ENCODE data around the gene ADAMTS2. TPM values are rescaled to one million over a fixed set of nuclear protein-coding genes. Genes with fewer than 3 reads are reported as not detected.

ADAMTS2 gene
- total RNA-seq, 1 donor from 2014 or later: 1.2 TPM

- no peaks in the 10 kb centered on the region for H3K4me1 ChIP-seq
- Mint-ChIP-seq H3K27me3 (ENCODE audit: insufficient read depth, low read depth) (peaks cover 6% of the 10 kb centered on the region), H3K4me3 (no peak overlapping the region), H3K4me1 (no peaks in the 10 kb centered on the region), H3K9me3 (peaks cover 15% of the 10 kb centered on the region), H3K27ac (no peak overlapping the region), H3K36me3 (no peaks in the 10 kb centered on the region)
- DNase-seq (ENCODE audit: low spot score): no peak
- H2AFZ ChIP-seq (replicated peaks): no peak overlapping the region
- no peak overlapping the region for H3K4me3 ChIP-seq
- no peaks in the 10 kb centered on the region for H3K36me3 ChIP-seq
- H3K27me3 ChIP-seq: no peaks in the 10 kb centered on the region
- H3K9ac ChIP-seq: no peak overlapping the region
- no peaks in the 10 kb centered on the region for H3K79me2 ChIP-seq (ENCODE audit: low read depth)
- H3F3A ChIP-seq (ENCODE audit: low read depth): no peaks in the 10 kb centered on the region
- H4K20me1 ChIP-seq (ENCODE audit: low read depth): no peaks in the 10 kb centered on the region
- TF ChIP-seq, protein P1, sequence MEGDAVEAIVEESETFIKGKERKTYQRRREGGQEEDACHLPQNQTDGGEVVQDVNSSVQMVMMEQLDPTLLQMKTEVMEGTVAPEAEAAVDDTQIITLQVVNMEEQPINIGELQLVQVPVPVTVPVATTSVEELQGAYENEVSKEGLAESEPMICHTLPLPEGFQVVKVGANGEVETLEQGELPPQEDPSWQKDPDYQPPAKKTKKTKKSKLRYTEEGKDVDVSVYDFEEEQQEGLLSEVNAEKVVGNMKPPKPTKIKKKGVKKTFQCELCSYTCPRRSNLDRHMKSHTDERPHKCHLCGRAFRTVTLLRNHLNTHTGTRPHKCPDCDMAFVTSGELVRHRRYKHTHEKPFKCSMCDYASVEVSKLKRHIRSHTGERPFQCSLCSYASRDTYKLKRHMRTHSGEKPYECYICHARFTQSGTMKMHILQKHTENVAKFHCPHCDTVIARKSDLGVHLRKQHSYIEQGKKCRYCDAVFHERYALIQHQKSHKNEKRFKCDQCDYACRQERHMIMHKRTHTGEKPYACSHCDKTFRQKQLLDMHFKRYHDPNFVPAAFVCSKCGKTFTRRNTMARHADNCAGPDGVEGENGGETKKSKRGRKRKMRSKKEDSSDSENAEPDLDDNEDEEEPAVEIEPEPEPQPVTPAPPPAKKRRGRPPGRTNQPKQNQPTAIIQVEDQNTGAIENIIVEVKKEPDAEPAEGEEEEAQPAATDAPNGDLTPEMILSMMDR (IDR thresholded peaks at IDR 0.05): no peak
- no peak for TF ChIP-seq EZH2 (IDR thresholded peaks at IDR 0.05)
- no peaks in the 10 kb centered on the region for H3K9me3 ChIP-seq (ENCODE audit: low read depth)
- no peak overlapping the region for H3K4me2 ChIP-seq
- no peak overlapping the region for H3K27ac ChIP-seq
These were observed 40.4 kb downstream of the ADAMTS2 start for GRCh38 chr5:179304871-179305270.

GRCh38 chr5:179304466-179304865 lies 40.8 kb downstream of the ADAMTS2 start:
- no peaks in the 10 kb centered on the region for H4K20me1 ChIP-seq (ENCODE audit: low read depth)
- TF ChIP-seq, protein P1 (IDR thresholded peaks at IDR 0.05): no peak
- TF ChIP-seq EZH2phosphoT487 (IDR thresholded peaks at IDR 0.05) (no peak), EZH2 (IDR thresholded peaks at IDR 0.05) (no peak)
- no peaks in the 10 kb centered on the region for H3K9me3 ChIP-seq (ENCODE audit: low read depth)
- peaks cover 6% of the 10 kb centered on the region for H3K27me3 Mint-ChIP-seq (ENCODE audit: insufficient read depth, low read depth)
- no peak overlapping the region for H3K4me3 ChIP-seq
- H3K4me1 Mint-ChIP-seq: no peaks in the 10 kb centered on the region
- no peak overlapping the region for H3K27ac Mint-ChIP-seq
- H3K27ac ChIP-seq: no peak overlapping the region
- H3K36me3 ChIP-seq: no peaks in the 10 kb centered on the region
- no peak overlapping the region for H3K4me2 ChIP-seq
- peaks cover 15% of the 10 kb centered on the region for H3K9me3 Mint-ChIP-seq
- DNase-seq (ENCODE audit: low spot score): no peak
- no peak overlapping the region for H3K4me3 Mint-ChIP-seq
- H3K36me3 Mint-ChIP-seq: no peaks in the 10 kb centered on the region
- no peak overlapping the region for H3K9ac ChIP-seq
- H3K4me1 ChIP-seq: no peaks in the 10 kb centered on the region
- H2AFZ ChIP-seq (replicated peaks): no peak overlapping the region
- no peaks in the 10 kb centered on the region for H3F3A ChIP-seq (ENCODE audit: low read depth)
- no peaks in the 10 kb centered on the region for H3K27me3 ChIP-seq
- H3K79me2 ChIP-seq (ENCODE audit: low read depth): no peaks in the 10 kb centered on the region

DNA sequence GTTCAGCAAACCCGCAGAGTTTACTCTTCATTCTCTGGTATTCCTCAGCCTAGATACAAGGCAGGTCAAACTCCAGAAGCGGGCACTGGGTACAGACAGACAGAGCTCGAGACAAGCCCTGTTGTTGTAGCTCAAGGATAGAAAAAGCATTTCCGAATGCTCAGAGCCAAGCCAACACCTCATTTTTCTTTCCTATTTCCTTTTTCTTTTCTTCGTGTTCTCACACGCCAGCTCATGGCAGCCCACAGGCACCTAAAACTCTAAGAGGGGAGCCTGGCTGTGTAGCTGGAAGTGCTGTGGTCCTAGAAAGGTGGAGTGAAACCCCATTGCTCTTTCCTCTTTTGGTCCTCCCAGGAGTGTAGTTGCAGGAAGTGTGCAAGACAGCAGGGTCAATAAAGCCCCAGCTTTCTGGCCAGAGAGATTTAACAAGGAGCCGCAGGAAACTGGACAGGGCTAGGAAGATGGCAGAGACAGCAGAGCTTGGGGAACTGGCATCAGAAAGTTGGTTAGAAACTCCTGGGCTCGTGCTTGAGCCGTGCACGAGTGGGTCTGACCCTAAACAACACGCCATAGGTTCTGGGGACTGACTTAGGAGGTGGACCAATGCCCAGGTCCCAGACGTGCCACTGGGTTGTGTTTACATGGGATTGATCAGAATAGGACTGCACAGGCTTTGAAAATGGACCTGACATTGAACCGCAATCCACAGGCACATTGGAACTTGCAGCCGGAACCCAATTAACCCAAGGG lies 41.6 kb downstream of the ADAMTS2 start:
- Histone ChIP-seq H3K27ac (no peak overlapping the region), H2AFZ (replicated peaks) (no peak overlapping the region), H4K20me1 (ENCODE audit: low read depth) (no peaks in the 10 kb centered on the region), H3K9me3 (ENCODE audit: low read depth) (no peaks in the 10 kb centered on the region), H3K27me3 (no peaks in the 10 kb centered on the region), H3K4me3 (no peak overlapping the region), H3K4me1 (no peaks in the 10 kb centered on the region), H3K9ac (no peak overlapping the region), H3F3A (ENCODE audit: low read depth) (no peaks in the 10 kb centered on the region), H3K4me2 (no peak overlapping the region), H3K79me2 (ENCODE audit: low read depth) (no peaks in the 10 kb centered on the region), H3K36me3 (no peaks in the 10 kb centered on the region)
- peaks cover 15% of the 10 kb centered on the region for H3K9me3 Mint-ChIP-seq
- TF ChIP-seq, protein P1 (IDR thresholded peaks at IDR 0.05): no peak
- no peak for TF ChIP-seq EZH2 (IDR thresholded peaks at IDR 0.05)
- no peak for TF ChIP-seq EZH2phosphoT487 (IDR thresholded peaks at IDR 0.05)
- no peak for DNase-seq (ENCODE audit: low spot score)
- peaks cover 6% of the 10 kb centered on the region for H3K27me3 Mint-ChIP-seq (ENCODE audit: insufficient read depth, low read depth)
- no peaks in the 10 kb centered on the region for H3K36me3 Mint-ChIP-seq
- H3K4me3 Mint-ChIP-seq: no peak overlapping the region
- H3K4me1 Mint-ChIP-seq: no peaks in the 10 kb centered on the region
- H3K27ac Mint-ChIP-seq: no peak overlapping the region

Data from neural progenitor cell (in vitro differentiated cells).